Activated T-cell treated with anti-CD3 and anti-CD28 coated beads, Interleukin-2, amount 50 U/mL, for 72 hours (primary cell): Measurements from ENCODE around the gene SNTB2. TPM values are rescaled to one million over a fixed set of nuclear protein-coding genes. Genes with fewer than 3 reads are reported as not detected.
"Not testable (repeated sequence)": the region's sequence is repeated elsewhere in the genome, so short reads cannot be mapped to it uniquely, and the experiment has no call there.

Experiments used
- ATAC-seq, 2 donors: fragments of 150-1000 bp; cut with Tn5 transposase; replicated peaks in 1 of 2; 2 replicates each; pipeline ENCODE4 v1.10.0; 2021; ENCODE audit warnings: moderate library complexity in 2 of 2, mild to moderate bottlenecking in 1 of 2
- DNase-seq, 2 donors: peaks; one replicate each; pipeline ENCODE4 v3.0.0; 2021 to 2022; ENCODE audit warnings: mixed read lengths in 1 of 2
- H3K27ac Mint-ChIP-seq: one replicate; pipeline ENCODE4 v1.8.0; 2022; ENCODE audit warnings: mild to moderate bottlenecking, moderate library complexity, mixed read lengths
- H3K27me3 Mint-ChIP-seq: one replicate; pipeline ENCODE4 v1.8.0; 2022; ENCODE audit warnings: low read depth, mixed read lengths
- H3K36me3 Mint-ChIP-seq, 2 donors: one replicate each; pipeline ENCODE4 v1.8.0; 2022; ENCODE audit warnings: mixed read lengths in 2 of 2, mild to moderate bottlenecking in 1 of 2; ENCODE audit not compliant: insufficient read depth in 2 of 2
- H3K4me1 Mint-ChIP-seq: one replicate; pipeline ENCODE4 v1.8.0; 2022; ENCODE audit warnings: low read depth, mixed read lengths
- H3K4me3 Mint-ChIP-seq, 2 donors: one replicate each; pipeline ENCODE4 v1.8.0; 2022; ENCODE audit warnings: mild to moderate bottlenecking in 2 of 2, mixed read lengths in 2 of 2, moderate library complexity in 2 of 2
- H3K9me3 Mint-ChIP-seq, 2 donors: one replicate each; pipeline ENCODE4 v1.8.0; 2022; ENCODE audit warnings: mixed read lengths in 2 of 2
- total RNA-seq, 2 donors: library from RNA; stranded (reverse); gene quantifications; one replicate each; pipeline ENCODE4 v1.2.3, GENCODE V29; 2022

SNTB2 gene
- total RNA-seq, 2 donors from 2014 or later, result 21.1 to 21.9 TPM

DNA sequence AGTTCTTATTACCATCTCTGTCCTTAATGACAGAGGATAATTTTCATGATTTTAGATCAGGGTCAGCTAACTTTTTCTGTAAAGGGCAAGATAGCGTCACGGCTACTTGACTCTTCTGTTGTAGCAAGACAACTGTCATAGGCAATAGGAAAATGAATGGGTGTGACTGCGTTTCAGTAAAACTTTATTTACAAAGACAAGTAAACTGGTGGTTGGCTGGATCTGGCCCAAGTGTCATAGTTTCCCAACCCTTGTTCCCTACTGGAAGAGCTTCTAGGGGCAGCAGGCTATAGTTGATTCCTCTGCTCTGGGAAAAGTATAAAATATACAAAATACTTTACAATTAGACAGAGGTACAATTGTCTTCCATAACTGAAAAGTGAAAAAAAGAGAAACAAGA is 73.5 kb downstream of the SNTB2 start:
- no peak for DNase-seq
- Mint-ChIP-seq H3K36me3 (peaks cover 0 to 3% of the 10 kb centered on the region in 2 donors), H3K27me3 (no peaks in the 10 kb centered on the region), H3K4me3 (no peak overlapping the region), H3K27ac (no peak overlapping the region), H3K4me1 (no peaks in the 10 kb centered on the region), H3K9me3 (no peaks in the 10 kb centered on the region)
- no peak for ATAC-seq

DNA sequence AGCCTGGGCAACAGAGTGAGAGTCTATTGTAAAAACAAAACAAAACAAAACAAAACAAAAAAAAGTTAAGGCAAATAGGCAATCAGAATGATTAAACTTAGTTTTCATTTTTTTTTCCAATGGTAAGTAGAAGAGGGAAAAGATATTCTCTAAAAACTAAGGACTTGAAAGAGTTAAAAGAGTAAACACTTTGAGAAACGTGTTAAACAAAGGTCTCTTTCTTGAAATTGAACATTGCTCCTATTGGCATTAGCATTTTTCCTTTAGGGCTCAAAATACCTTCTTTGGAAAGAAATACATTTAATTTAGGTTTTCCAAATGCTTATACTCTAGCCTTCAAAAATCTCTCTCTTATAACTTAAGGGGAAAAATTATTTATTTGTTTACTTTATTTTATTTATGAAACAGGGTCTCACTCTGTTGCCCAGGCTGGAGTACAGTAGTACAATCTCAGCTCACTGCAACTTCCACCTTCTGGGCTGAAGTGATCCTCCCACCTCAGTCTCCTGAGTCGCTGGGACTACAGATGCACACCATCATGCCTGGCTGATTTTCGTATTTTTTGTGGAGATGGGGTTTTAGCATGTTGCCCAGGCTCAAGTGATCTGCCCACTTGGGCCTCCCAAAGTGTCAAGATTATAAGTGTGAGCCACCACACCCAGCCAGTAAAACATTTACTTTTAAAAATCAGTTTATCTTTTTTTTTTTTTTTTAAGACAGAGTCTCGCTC is 79.5 kb downstream of the SNTB2 start:
- no peaks in the 10 kb centered on the region for H3K27me3 Mint-ChIP-seq
- no peak for ATAC-seq
- H3K36me3 Mint-ChIP-seq, result peaks cover 0 to 2% of the 10 kb centered on the region in 2 donors
- H3K9me3 Mint-ChIP-seq, result no peaks in the 10 kb centered on the region
- H3K4me1 Mint-ChIP-seq, result no peaks in the 10 kb centered on the region
- DNase-seq, result no peak
- H3K4me3 Mint-ChIP-seq, result no peak overlapping the region
- no peak overlapping the region for H3K27ac Mint-ChIP-seq

DNA sequence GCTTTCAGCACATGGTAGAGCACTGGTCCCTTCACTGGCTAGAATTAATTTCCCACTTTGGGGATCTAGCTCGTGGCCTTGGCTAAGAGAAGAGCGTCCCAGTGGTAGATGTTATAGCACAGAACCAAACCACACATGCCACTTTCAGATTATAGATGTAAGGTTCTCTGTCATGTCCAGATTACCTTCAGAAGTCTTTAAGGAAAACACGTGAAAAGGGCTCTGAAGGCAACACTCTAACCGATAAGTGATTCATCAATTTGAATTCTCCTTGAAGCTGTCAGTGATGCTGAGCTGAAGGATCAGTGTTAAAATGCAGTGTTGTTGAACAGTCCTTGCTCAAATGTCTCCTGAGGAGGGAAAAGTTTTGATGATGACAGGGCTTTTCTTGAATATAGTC is 80.7 kb downstream of the SNTB2 start:
- Mint-ChIP-seq H3K27ac (no peak overlapping the region), H3K27me3 (no peaks in the 10 kb centered on the region), H3K36me3 (peaks cover 0 to 2% of the 10 kb centered on the region in 2 donors), H3K4me1 (no peaks in the 10 kb centered on the region), H3K9me3 (no peaks in the 10 kb centered on the region), H3K4me3 (no peak overlapping the region)
- ATAC-seq, result no peak
- no peak for DNase-seq

DNA sequence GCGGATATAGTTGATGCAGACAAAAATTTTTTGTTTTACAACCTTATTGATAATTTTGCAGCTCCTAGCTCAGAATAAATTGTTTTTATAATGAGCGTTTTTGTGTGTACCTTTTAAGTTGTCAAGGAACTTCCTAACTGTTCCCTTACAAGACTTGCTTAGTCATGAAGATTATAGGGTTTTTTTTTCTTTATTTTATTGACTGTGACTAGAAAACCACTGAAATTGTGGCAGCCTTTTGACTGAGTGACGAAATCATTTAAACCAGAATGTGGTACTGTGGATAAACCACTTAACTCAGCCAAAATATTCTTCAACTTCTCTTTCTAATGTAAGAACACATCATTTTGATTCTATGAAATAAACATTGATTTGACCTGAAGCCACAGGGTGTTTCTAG is 83.4 kb downstream of the SNTB2 start:
- no peak overlapping the region for H3K4me3 Mint-ChIP-seq
- H3K4me1 Mint-ChIP-seq, result no peaks in the 10 kb centered on the region
- no peaks in the 10 kb centered on the region for H3K9me3 Mint-ChIP-seq
- H3K36me3 Mint-ChIP-seq, result peaks cover 0 to 2% of the 10 kb centered on the region in 2 donors
- DNase-seq, result no peak
- no peaks in the 10 kb centered on the region for H3K27me3 Mint-ChIP-seq
- ATAC-seq, result no peak
- H3K27ac Mint-ChIP-seq, result no peak overlapping the region

DNA sequence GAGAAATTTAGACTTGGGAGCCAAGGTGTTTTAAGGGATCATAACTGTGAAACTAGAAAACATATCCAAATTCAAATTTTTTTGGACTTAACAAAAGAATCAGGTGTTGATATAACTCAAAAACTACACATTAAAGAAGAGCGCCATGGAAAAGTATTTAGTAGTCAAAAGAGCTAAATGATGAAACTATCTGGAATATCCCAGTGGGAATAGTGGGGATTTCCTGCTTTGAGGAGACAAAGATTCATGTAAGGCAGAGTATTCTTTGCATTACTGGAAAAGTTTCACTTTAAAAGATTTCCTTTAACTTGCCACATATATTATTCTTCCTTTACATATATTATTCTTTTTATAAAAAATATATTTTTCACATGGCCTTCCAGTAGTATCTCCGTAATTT is 83.9 kb downstream of the SNTB2 start:
- Mint-ChIP-seq H3K4me1 (no peaks in the 10 kb centered on the region), H3K27ac (peak overlapping the region; percentile 65), H3K27me3 (no peaks in the 10 kb centered on the region), H3K9me3 (no peaks in the 10 kb centered on the region), H3K36me3 (peaks cover 0 to 2% of the 10 kb centered on the region in 2 donors), H3K4me3 (no peak overlapping the region)
- ATAC-seq, result no peak
- DNase-seq, result no peak

DNA sequence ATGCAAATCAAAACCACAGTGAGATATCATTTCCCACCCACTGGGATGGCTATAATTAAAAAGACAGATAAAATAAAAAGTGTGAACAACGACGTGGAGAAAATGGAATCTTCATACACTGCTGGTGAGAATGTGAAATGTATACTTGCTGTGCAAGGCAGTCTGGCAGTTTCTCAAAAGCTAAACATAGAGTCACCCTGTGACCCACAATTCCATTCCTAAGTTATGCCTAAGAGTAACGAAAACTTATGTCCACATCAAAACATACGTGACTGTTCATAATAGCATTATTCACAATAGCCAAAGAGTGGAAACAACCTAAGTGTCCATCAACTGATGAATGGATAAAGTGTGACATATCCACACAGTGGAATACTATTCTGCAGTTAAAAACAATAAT is 86.0 kb downstream of the SNTB2 start:
- no peak overlapping the region for H3K4me3 Mint-ChIP-seq
- no peaks in the 10 kb centered on the region for H3K36me3 Mint-ChIP-seq

DNA sequence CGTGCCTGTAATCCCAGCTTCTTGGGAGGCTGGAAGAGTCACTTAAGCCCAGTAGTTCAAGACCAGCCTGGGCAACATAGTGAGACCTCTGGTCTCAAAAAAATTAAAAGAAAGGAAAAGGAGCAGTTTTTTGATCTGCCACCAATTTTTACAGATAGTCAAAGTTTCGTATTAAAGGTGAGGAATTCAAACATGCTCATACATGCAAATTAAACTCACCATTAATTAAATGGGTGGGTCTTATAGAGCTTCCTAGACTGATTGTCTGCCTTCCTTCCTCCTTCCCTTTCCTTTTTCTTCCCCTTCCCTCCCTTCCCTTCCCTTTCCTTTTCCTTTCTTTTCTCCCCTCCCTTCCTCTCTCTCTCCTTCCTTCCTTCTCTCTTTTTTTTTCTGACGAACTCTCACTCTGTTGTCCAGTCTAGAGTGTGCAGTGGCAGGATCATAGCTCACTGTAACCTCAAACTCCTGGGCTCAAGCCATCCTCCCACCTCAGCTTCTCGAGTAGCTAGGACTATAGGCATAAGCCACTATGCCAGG is 87.8 kb downstream of the SNTB2 start:
- no peaks in the 10 kb centered on the region for H3K36me3 Mint-ChIP-seq
- no peaks in the 10 kb centered on the region for H3K9me3 Mint-ChIP-seq
- H3K27ac Mint-ChIP-seq, result no peak overlapping the region
- DNase-seq (no peak), ATAC-seq (no peak)
- H3K4me3 Mint-ChIP-seq, result no peak overlapping the region
- H3K4me1 Mint-ChIP-seq, result no peaks in the 10 kb centered on the region
- H3K27me3 Mint-ChIP-seq, result no peaks in the 10 kb centered on the region

More for the DNA sequence above, 86.0 kb downstream of the SNTB2 start:
- H3K4me1 Mint-ChIP-seq, result no peaks in the 10 kb centered on the region
- no peak for ATAC-seq
- DNase-seq, result no peak
- no peaks in the 10 kb centered on the region for H3K9me3 Mint-ChIP-seq
- no peak overlapping the region for H3K27ac Mint-ChIP-seq
- no peaks in the 10 kb centered on the region for H3K27me3 Mint-ChIP-seq

DNA sequence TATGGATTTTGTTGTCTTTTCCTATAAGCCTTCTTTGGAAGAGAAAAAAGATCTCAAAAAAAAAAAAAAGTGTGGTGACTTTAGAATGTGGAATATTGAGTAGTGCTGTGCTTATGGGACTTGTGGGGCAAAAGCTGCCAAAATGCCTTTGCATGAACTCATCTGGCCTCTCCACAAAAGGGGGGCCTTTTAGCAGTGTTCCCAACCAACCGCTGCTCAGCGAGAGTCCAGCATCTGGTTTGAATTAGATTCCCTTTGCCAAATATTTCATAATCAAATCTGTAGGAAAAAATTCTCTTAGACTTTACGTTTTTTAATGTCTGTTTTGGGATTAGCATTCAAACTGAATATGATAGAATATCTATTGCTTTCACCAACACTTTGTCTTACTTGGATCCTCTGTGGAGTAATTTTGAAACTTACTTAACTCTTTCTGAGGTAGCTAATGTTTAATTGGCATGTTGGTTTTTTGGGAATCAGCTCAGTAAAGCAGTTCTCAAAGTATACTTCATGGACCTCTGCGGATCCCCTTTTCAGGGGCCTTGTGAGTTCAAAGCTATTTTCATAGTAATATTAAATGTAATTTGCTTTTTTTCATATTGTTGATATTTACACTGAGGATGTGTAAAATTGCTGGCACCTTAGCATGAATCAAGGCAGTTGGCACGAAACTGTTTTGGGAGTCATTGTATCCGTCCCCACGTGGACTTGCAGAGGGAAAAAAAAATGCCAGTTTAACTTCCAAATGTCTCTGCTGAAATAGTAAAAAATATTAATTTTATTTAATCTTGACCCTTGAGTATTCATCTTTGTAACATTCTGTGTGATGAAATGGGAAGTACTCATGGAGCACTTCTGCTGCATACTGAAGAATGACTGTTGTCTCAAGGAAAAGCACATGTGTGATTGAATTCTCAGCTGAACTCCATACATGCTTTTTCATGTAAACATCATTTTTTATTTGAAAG is 89.5 kb downstream of the SNTB2 start:
- Mint-ChIP-seq H3K36me3 (no peaks in the 10 kb centered on the region), H3K9me3 (no peaks in the 10 kb centered on the region), H3K27me3 (no peaks in the 10 kb centered on the region), H3K27ac (no peak overlapping the region), H3K4me3 (no peak overlapping the region), H3K4me1 (no peaks in the 10 kb centered on the region)
- no peak for DNase-seq
- no peak for ATAC-seq

DNA sequence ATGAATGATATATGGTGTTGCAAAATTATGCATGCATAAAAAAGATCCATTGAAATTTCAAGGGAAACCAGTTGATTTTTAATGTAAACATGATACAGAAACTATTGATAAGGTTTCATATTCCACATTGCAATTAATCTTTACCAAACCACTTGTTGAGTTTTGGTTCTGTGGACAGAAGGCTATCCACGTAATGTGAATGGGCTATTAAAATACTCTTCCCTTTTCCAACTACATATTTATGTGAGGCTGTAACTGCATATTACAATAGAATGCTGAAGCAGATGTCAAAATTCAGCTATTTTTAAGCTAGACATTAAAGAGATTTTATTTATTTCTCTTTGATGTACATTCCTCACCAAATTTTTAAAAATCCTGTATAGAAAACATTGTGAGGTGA is 90.4 kb downstream of the SNTB2 start:
- Mint-ChIP-seq H3K27me3 (no peaks in the 10 kb centered on the region), H3K4me3 (no peak overlapping the region), H3K4me1 (no peaks in the 10 kb centered on the region), H3K36me3 (no peaks in the 10 kb centered on the region), H3K9me3 (no peaks in the 10 kb centered on the region), H3K27ac (no peak overlapping the region)
- ATAC-seq, result no peak
- no peak for DNase-seq

DNA sequence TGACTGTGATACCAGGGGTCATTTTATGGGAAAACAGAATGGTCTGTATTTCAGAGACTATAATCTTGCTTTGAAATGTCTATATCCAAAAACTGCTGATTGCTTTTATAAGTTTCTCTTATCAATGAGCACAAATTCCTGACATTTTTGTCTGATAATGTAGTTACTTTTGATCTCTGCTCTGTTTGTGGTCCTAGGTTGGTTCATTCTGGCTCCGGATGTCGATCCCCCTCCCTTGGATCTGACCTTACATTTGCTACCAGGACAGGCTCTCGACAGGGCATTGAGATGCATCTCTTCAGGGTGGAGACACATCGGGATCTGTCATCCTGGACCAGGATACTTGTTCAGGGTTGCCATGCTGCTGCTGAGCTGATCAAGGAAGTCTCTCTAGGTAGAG is 96.9 kb downstream of the SNTB2 start:
- Mint-ChIP-seq H3K9me3 (no peaks in the 10 kb centered on the region), H3K4me3 (no peak overlapping the region), H3K27ac (no peak overlapping the region), H3K4me1 (no peaks in the 10 kb centered on the region), H3K27me3 (no peaks in the 10 kb centered on the region), H3K36me3 (no peaks in the 10 kb centered on the region)
- DNase-seq, result no peak
- no peak for ATAC-seq

DNA sequence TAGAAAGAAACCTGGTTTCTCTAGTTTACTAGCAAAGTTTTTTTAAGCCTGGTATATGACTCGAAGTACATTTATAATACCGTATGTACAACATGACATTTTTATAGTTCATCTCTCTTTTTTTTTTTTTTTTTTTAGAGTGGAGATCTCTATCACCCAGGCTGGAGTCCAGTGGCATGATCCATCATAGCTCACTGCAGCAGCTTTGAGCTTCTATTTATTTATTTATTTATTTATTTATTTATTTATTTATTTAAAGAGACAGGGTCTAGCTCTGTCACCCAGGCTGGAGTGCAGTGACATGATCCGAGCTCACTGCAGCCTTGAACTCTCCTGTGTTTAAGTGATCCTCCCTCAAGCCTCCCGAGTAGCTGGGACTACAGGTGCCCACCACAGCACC is 98.3 kb downstream of the SNTB2 start:
- Mint-ChIP-seq H3K4me1 (no peaks in the 10 kb centered on the region), H3K36me3 (no peaks in the 10 kb centered on the region), H3K27me3 (no peaks in the 10 kb centered on the region), H3K4me3 (no peak overlapping the region), H3K9me3 (no peaks in the 10 kb centered on the region), H3K27ac (no peak overlapping the region)
- DNase-seq (no peak), ATAC-seq (no peak)

DNA sequence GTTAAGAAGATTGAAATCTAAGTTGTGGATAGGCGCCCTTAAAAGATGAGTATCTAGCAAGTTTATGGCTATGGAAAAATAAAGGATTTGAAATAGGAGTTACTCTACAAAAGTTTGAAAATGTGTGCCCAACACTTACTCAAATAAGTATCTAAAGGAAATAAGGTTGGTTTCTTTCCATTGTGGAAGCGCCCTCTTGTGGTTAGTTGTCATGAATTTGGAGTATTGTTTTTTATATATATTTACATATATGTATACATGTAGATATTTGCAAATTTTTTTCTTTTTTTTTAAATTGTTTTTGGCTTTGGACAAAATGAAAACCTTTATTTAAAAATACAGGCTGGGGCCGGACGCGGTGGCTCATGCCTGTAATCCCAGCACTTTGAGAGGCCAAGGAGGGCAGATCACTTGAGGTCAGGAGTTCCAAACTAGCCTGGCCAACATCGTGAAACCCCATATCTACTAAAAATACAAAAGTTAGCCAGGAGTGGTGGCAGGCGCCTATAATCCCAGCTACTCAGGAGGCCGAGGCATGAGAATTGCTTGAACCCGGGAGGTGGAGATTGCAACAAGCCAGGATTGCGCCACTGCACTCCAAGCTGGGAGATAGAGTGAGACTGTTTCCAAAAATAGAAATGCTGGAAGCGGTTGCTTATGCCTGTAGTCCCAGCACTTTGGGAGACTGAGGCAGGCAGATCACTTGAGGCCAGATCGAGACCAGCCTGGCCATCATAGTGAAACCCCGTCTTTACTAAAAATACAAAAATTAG is 100.2 kb downstream of the SNTB2 start:
- peak; percentile 39 to 49 for DNase-seq
- no peaks in the 10 kb centered on the region for H3K4me1 Mint-ChIP-seq
- no peak overlapping the region for H3K4me3 Mint-ChIP-seq
- H3K36me3 Mint-ChIP-seq, result no peaks in the 10 kb centered on the region
- no peaks in the 10 kb centered on the region for H3K9me3 Mint-ChIP-seq
- ATAC-seq, result peak in 1 of 2 donors; percentile 23
- no peaks in the 10 kb centered on the region for H3K27me3 Mint-ChIP-seq
- H3K27ac Mint-ChIP-seq, result no peak overlapping the region

DNA sequence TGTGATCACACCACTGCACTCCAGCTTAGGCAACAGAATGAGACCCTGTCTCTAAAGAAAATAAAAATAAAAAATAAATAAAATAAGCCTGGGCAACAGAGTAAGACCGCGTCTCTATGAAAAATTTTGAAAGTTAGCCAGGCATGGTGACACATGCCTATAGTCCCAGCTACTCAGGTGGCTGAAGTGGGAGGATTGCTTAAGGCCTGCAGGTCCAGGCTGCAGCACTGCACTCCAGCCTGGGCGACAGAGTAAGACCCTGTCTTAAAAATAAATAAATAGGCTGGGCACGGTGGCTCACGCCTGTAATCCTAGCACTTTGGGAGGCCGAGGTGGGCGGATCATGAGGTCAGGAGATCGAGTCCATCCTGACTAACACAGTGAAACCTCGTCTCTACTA is 104.7 kb downstream of the SNTB2 start:
- not testable (repeated sequence) for H3K36me3 Mint-ChIP-seq, H3K27ac Mint-ChIP-seq, H3K4me3 Mint-ChIP-seq, H3K9me3 Mint-ChIP-seq, H3K4me1 Mint-ChIP-seq, H3K27me3 Mint-ChIP-seq, ATAC-seq, DNase-seq
